GM19395 (cell line): ENCODE measurements around the gene BHMT2.

Experiments used
- ATAC-seq: cut with Tn5 transposase; IDR thresholded peaks from one replicate; pipeline ENCODE4 v1.9.1; 2021; ENCODE audit warnings: mild to moderate bottlenecking, moderate library complexity; ENCODE audit not compliant: unreplicated experiment

The BHMT2 gene

GRCh38 chr5:79112703-79113058 lies 43.1 kb downstream of the BHMT2 start:
- no peak for ATAC-seq

DNA sequence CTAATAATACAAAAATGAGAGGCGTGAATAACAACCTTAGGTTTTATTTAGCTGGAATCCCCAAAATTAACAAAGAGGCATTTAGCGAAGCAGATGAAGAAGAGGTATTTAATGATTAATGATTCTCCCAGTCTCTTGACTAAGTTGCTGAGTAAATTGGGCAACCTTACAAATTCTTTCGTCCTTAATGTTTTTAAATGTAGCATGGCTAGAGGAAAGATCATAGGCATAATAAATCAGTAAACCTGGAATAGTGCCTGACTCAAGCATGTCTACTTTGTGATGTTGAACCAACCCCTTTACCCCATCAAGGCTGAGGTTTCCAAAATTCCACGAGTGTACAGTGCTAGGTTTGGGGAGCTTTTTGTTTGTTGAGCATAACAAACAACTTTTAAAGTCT lies 49.9 kb downstream of the BHMT2 start:
- no peak for ATAC-seq

DNA sequence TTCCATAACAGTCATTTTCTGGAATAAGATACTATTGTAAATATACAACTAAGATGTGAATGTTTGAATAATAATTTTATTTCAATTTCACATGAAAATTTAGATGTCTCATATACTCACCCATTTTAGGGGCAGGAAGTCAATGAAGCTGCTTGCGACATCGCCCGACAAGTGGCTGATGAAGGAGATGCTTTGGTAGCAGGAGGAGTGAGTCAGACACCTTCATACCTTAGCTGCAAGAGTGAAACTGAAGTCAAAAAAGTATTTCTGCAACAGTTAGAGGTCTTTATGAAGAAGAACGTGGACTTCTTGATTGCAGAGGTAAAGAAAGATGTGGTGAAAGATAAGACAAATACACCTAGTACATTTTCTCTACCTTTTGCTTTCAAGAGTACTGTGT lies 50.7 kb downstream of the BHMT2 start:
- ATAC-seq = no peak

DNA sequence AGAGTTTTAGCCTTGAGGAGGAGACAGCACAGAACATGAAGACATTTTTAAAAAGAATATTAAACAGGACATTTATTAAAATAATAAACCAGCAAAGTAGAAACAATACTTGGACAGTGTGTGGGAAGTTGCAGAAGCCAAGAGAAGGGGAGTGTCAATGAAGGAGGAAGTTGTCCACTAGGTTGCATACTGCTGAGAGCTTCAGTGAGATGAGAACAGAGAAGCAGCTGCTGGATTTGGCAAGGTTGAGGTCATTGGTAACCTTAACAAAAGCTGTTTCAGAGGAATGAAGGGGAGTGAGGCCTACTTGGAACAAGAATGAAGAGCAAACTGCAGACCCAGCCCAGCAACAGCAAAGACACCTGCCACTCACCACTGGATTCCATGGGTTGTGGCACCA lies 53.4 kb downstream of the BHMT2 start:
- no peak for ATAC-seq

DNA sequence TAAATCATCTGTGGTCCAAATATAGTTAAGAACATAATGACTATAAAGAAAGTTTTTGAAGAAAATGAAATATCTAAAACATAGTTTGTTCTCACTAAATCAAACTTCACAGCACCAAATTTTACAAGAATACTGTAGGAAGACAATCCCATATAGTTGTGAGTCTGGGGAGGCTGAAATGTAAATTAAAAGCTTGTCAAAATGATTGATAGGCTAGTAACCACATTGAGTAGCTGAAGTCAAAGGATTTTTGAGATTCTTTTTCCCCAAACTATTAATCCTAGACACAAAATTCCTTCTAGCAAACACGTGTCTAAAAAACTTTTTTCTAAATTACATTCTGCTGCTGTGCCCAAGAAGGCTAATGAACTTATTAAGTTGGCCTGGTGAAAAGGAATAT lies 55.0 kb downstream of the BHMT2 start:
- no peak for ATAC-seq

DNA sequence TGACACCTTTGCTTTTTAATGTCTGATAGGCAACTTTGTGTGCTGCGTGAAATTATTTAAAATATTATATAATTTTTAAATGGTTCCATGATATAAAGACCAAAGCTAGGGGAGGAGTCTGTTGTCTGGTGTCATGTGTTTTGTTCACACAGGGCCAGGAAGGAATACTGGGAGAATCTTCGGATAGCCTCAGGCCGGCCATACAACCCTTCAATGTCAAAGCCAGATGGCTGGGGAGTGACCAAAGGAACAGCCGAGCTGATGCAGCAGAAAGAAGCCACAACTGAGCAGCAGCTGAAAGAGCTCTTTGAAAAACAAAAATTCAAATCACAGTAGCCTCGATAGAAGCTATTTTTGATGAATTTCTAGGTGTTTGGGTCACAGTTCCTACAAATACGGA lies 61.2 kb downstream of the BHMT2 start:
- ATAC-seq = no peak

GRCh38 chr5:79133121-79133656 lies 63.6 kb downstream of the BHMT2 start:
- ATAC-seq = no peak

DNA sequence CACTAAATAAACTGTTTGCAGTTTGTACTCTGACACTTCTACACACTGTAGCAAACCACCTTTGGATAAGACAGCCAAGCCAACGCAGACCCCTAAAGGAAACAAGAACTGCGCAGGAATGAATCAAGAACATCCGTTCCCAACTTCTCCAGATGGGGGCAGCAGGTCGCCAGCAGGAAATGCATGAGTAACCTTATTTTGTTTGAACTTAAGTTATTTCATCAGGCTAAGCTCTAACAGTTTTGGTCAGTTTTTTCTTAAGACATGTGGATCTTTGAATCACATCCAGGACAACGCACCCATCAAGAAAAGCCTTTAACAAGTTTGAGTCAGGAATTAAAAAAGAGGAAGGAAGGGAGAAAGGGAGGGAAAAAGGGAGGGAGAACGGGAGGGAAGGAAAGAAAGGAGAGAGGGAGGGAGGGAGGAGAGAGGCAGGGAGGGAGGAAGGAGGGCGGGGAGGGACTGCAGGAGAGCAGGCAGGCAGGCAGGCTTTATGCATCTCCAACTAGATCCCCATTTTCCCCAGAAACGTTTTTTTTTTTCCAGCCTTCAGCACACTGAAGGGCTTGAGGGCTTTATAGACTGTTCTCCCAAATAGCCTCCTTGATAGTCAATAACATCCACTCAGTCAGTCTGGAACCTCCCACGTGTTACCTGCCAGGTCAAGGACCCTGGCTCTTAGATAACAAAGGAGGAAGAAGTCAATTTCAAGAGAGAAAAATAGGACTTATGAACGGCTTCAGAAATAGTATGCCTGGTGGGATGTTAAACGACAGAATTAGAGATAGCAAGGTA lies 64.3 kb downstream of the BHMT2 start:
- ATAC-seq = no peak

- ATAC-seq = no peak
Observed at GRCh38 chr5:79135790-79136553, 66.4 kb downstream of the BHMT2 start.

DNA sequence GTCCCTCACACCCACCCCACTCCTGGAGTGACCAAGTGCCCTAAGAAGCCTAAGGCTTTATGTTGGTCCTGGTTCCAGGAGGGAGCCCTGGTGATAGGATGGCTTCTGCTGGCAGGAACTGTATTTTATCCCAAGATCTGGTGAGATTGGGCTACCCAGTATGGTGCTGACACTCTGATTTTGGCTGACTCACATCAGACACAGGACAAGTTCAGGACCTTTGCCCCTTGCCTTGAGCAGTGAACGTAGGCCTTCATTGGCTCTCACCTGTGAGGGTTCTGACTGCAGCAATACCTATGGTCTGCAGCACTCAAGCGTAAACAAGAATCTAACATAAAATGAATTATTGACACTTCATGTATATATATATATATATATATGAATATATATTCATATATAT lies 67.1 kb downstream of the BHMT2 start:
- no peak for ATAC-seq
